Fibroblast of mammary gland (primary cell): ENCODE data around the gene NAB2.

Experiments
- DNase-seq: peaks from one replicate; pipeline ENCODE4 v3.0.0-alpha.2; 2010; ENCODE audit warnings: low read depth
- H3K4me3 ChIP-seq: 2 replicates; pipeline ENCODE4 v1.5.1; 2011; ENCODE audit warnings: low read depth, mild to moderate bottlenecking, low read length, moderate library complexity; ENCODE audit not compliant: control insufficient read depth
- CTCF ChIP-seq: conservative IDR thresholded peaks from 2 replicates; pipeline ENCODE4 v1.5.1; 2011; ENCODE audit warnings: low read depth, low read length, inconsistent platforms; ENCODE audit not compliant: control insufficient read depth, insufficient read depth

NAB2 gene

GRCh38 chr12:57090924-57091637 is 2.2 kb downstream of the NAB2 start:
- peak; percentile 35 for DNase-seq
- peak; percentile 17 for TF ChIP-seq CTCF
- H3K4me3 ChIP-seq = peak overlapping the region; percentile 92

GRCh38 chr12:57091638-57092528 is 3.0 kb downstream of the NAB2 start:
- H3K4me3 ChIP-seq = peak overlapping the region; percentile 92
- no peak for TF ChIP-seq CTCF
- DNase-seq = peak; percentile 30

- no peak overlapping the region for H3K4me3 ChIP-seq
- no peak for TF ChIP-seq CTCF
- no peak for DNase-seq
These were observed 3.6 kb downstream of the NAB2 start for GRCh38 chr12:57092529-57092862.

- no peak for TF ChIP-seq CTCF
- H3K4me3 ChIP-seq = no peak overlapping the region
- DNase-seq = no peak
These were observed 4.0 kb downstream of the NAB2 start for GRCh38 chr12:57092876-57093414.

DNA sequence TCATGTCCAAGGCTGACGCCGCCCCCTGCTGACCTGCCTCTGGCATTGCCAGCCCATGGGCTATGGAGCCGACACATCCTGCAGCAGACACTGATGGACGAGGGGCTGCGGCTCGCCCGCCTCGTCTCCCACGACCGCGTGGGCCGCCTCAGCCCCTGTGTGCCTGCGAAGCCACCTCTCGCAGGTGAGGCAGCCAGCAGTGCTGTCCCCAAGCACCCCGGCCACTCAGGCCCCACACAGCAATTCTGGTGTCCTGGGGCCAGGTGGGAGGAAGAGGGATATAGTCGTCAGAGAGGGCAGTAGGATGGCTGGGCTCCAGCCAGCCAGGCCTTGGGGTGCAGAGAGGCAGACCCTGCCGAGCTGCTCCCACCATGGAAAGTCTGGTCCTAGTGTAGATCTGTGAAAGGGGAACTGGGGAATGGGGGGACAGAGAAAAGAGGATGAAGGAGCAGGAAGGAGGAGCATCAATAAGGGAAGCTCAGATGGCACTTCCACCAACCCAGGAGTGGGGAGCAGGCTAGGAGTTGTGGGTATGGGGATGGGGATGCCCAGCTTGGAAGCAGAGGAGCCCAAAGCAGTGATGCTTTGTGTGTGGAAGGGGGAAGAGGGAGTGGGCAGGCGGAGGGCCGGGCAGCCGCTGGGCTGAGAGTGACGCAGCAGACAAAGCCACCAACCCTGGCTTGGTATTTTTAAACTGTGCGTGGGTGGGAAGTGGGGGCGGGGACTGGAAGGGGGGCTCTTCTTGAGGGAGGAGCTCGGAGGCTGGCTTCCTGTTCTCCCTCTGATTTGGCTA is 4.7 kb downstream of the NAB2 start:
- peak; percentile 57 for TF ChIP-seq CTCF
- peak; percentile 93 for DNase-seq
- peak overlapping the region; percentile 7 for H3K4me3 ChIP-seq

GRCh38 chr12:57094208-57095160 is 5.6 kb downstream of the NAB2 start:
- TF ChIP-seq CTCF = no peak
- no peak overlapping the region for H3K4me3 ChIP-seq
- no peak for DNase-seq
